Epithelial cell of esophagus (primary cell): ENCODE data around the gene IQCE.

Experiments
- DNase-seq: peaks from one replicate; pipeline ENCODE4 v3.0.0; 2010; ENCODE audit warnings: low read depth
- H3K4me3 ChIP-seq: 2 replicates; pipeline ENCODE4 v1.5.1; 2011; ENCODE audit warnings: mild to moderate bottlenecking, low read length, control low read depth
- CTCF ChIP-seq: IDR thresholded peaks from 2 replicates; pipeline ENCODE4 v1.5.1; 2011; ENCODE audit warnings: low read depth, mild to moderate bottlenecking, low read length, control low read depth, inconsistent platforms; ENCODE audit not compliant: insufficient read depth; ENCODE audit errors: missing control alignments

The IQCE gene

GRCh38 chr7:2580636-2581035 is 21.9 kb downstream of the IQCE start:
- H3K4me3 ChIP-seq = no peak overlapping the region
- no peak for TF ChIP-seq CTCF
- no peak for DNase-seq

- no peak for DNase-seq
- H3K4me3 ChIP-seq = no peak overlapping the region
- no peak for TF ChIP-seq CTCF
Measured at GRCh38 chr7:2582006-2582735, 23.4 kb downstream of the IQCE start.

GRCh38 chr7:2583798-2584580 is 25.2 kb downstream of the IQCE start:
- H3K4me3 ChIP-seq = no peak overlapping the region
- TF ChIP-seq CTCF = no peak
- no peak for DNase-seq

- no peak overlapping the region for H3K4me3 ChIP-seq
- no peak for DNase-seq
- no peak for TF ChIP-seq CTCF
Measured at GRCh38 chr7:2585446-2585845, 26.7 kb downstream of the IQCE start.

GRCh38 chr7:2586326-2587020 is 27.7 kb downstream of the IQCE start:
- TF ChIP-seq CTCF = no peak
- no peak for DNase-seq
- H3K4me3 ChIP-seq = no peak overlapping the region

- H3K4me3 ChIP-seq = no peak overlapping the region
- no peak for DNase-seq
- TF ChIP-seq CTCF = no peak
Measured at GRCh38 chr7:2587134-2587533, 28.4 kb downstream of the IQCE start.

- DNase-seq = no peak
- TF ChIP-seq CTCF = no peak
- H3K4me3 ChIP-seq = no peak overlapping the region
Measured at GRCh38 chr7:2587778-2588177, 29.0 kb downstream of the IQCE start.
